ENCODE data around the gene RHOC. TPM values are rescaled to one million over a fixed set of nuclear protein-coding genes. Genes with fewer than 3 reads are reported as not detected.

The RHOC gene
- total RNA-seq, 2 donors from 2014 or later, result 168 to 171 TPM

DNA sequence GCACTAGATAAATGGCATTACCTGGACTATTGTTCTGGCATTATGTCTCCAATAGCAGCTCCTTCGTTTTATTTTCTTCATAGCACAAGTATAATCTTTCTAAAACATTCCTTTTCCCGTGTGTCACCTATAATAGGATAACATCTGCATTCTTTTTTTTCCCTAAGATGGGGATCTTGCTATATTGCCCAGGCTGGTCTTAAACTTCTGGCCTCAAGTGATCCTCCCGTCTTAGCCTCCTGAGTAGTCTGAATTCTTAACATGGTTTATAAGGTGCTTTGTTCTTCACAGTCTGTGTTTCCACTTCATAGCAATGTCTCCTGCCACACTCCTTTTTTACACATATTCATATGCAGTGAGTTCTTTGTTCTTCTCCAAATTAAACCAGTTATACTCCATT is 41.1 kb downstream of the RHOC start:
- Mint-ChIP-seq H3K4me3 (no peak overlapping the region), H3K27me3 (ENCODE audit: insufficient read depth) (no peaks in the 10 kb centered on the region), H3K27ac (no peak overlapping the region), H3K36me3 (ENCODE audit: low read depth) (peaks cover 82% of the 10 kb centered on the region), H3K4me1 (no peaks in the 10 kb centered on the region), H3K9me3 (no peaks in the 10 kb centered on the region)
- Histone ChIP-seq H3K4me3 (ENCODE audit: low read length) (no peak overlapping the region), H3K36me3 (ENCODE audit: control insufficient read depth, insufficient read depth, low read length) (peaks cover 92% of the 10 kb centered on the region), H3K9me3 (ENCODE audit: control insufficient read depth, low read length) (no peaks in the 10 kb centered on the region), H3K9ac (ENCODE audit: extremely low read depth, low read length, poor library complexity, severe bottlenecking) (no peak overlapping the region), H3K27me3 (ENCODE audit: control insufficient read depth, insufficient read depth, low read length, poor library complexity, severe bottlenecking) (no peaks in the 10 kb centered on the region), H3K4me1 (ENCODE audit: control insufficient read depth, insufficient read depth, low read length) (no peaks in the 10 kb centered on the region), H3K27ac (ENCODE audit: low read depth, low read length) (no peak overlapping the region)
- 97 to 100% methylated on average over 3 of the region's 3 CpGs for WGBS, 2 experiments (ENCODE audit: insufficient coverage in 1 of 2, insufficient read length in 1 of 2)
- DNase-seq, result no peak
- TF ChIP-seq, protein P1, sequence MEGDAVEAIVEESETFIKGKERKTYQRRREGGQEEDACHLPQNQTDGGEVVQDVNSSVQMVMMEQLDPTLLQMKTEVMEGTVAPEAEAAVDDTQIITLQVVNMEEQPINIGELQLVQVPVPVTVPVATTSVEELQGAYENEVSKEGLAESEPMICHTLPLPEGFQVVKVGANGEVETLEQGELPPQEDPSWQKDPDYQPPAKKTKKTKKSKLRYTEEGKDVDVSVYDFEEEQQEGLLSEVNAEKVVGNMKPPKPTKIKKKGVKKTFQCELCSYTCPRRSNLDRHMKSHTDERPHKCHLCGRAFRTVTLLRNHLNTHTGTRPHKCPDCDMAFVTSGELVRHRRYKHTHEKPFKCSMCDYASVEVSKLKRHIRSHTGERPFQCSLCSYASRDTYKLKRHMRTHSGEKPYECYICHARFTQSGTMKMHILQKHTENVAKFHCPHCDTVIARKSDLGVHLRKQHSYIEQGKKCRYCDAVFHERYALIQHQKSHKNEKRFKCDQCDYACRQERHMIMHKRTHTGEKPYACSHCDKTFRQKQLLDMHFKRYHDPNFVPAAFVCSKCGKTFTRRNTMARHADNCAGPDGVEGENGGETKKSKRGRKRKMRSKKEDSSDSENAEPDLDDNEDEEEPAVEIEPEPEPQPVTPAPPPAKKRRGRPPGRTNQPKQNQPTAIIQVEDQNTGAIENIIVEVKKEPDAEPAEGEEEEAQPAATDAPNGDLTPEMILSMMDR (conservative IDR thresholded peaks at IDR 0.05), result no peak

GRCh38 chr1:112651205-112651604 is 55.7 kb downstream of the RHOC start:
- peaks cover 83% of the 10 kb centered on the region for H3K36me3 ChIP-seq (ENCODE audit: control insufficient read depth, insufficient read depth, low read length)
- Mint-ChIP-seq H3K27me3 (ENCODE audit: insufficient read depth) (no peaks in the 10 kb centered on the region), H3K4me3 (no peak overlapping the region), H3K9me3 (no peaks in the 10 kb centered on the region), H3K36me3 (ENCODE audit: low read depth) (peaks cover 52% of the 10 kb centered on the region), H3K27ac (no peak overlapping the region), H3K4me1 (no peaks in the 10 kb centered on the region)
- no peaks in the 10 kb centered on the region for H3K27me3 ChIP-seq (ENCODE audit: control insufficient read depth, insufficient read depth, low read length, poor library complexity, severe bottlenecking)
- TF ChIP-seq, protein P1 (conservative IDR thresholded peaks at IDR 0.05), result no peak
- no peak overlapping the region for H3K4me3 ChIP-seq (ENCODE audit: low read length)
- no peak overlapping the region for H3K9ac ChIP-seq (ENCODE audit: extremely low read depth, low read length, poor library complexity, severe bottlenecking)
- H3K4me1 ChIP-seq (ENCODE audit: control insufficient read depth, insufficient read depth, low read length), result no peaks in the 10 kb centered on the region
- peaks cover 10% of the 10 kb centered on the region for H3K9me3 ChIP-seq (ENCODE audit: control insufficient read depth, low read length)
- 100% methylated on average over 1 of the region's 1 CpG; no CpG with 5 or more reads in 1 of the 2 experiments for WGBS, 2 experiments (ENCODE audit: insufficient coverage in 1 of 2, insufficient read length in 1 of 2)
- H3K27ac ChIP-seq (ENCODE audit: low read depth, low read length), result no peak overlapping the region
- no peak for DNase-seq

Other genes starting within 250 kb of the RHOC start
- under 1 TPM; 0.51 to 0.57 TPM for gene WNT2B, start 198.2 kb downstream of the RHOC start, total RNA-seq
- gene ST7L, start 88.0 kb downstream of the RHOC start, total RNA-seq, result 10 to 100 TPM; 18.0 to 18.2 TPM
- 100 to 1,000 TPM; 111 to 122 TPM for gene CAPZA1, start 87.3 kb downstream of the RHOC start, total RNA-seq
- gene MOV10, start 32.5 kb downstream of the RHOC start, total RNA-seq, result 100 to 1,000 TPM; 113 to 124 TPM
- 1 to 10 TPM; 3.1 to 5.7 TPM for gene PPM1J, start 8.2 kb upstream of the RHOC start, total RNA-seq
- gene SLC16A1, start 249.1 kb upstream of the RHOC start, total RNA-seq, result 100 to 1,000 TPM; 229 to 248 TPM